G401 (cell line): ENCODE results near the gene POC1B. TPM values are rescaled to one million over a fixed set of nuclear protein-coding genes. Genes with fewer than 3 reads are reported as not detected.

Source experiments
- DNase-seq: peaks from one replicate; pipeline ENCODE4 v3.0.0-alpha.2; 2015; ENCODE audit warnings: low spot score
- in situ Hi-C: cut with HindIII; loops from 2 replicates; pipeline ENCODE4 v1.10.0; 2016; ENCODE audit warnings: low sequenced_read_pairs, mixed read lengths
- total RNA-seq: library from RNA; depleted of rRNA; stranded (reverse); fragments of >200 nt; shearing (Covaris generic); gene quantifications from 2 replicates; pipeline ENCODE4 v1.2.3, GENCODE V29; 2014

The POC1B gene
- total RNA-seq, 1 experiment from 2014 or later, result 72.0 TPM

GRCh38 chr12:89540586-89540985 lies 14.7 kb upstream of the POC1B start:
- in situ Hi-C loops, result no loop called here
- no peak for DNase-seq

GRCh38 chr12:89539426-89540223 lies 13.8 kb upstream of the POC1B start:
- no peak for DNase-seq
- in situ Hi-C loops, result no loop called here

GRCh38 chr12:89538897-89539296 lies 13.1 kb upstream of the POC1B start:
- no peak for DNase-seq
- in situ Hi-C loops, result no loop called here

- DNase-seq, result no peak
- in situ Hi-C loops, result no loop called here
Measured at GRCh38 chr12:89537389-89537788, 11.5 kb upstream of the POC1B start.

GRCh38 chr12:89529738-89530137 lies 3.9 kb upstream of the POC1B start:
- in situ Hi-C loops, result no loop called here
- peak; percentile 76 for DNase-seq

- in situ Hi-C loops, result no loop called here
- DNase-seq, result no peak
Measured at GRCh38 chr12:89528434-89528833, 2.6 kb upstream of the POC1B start.

GRCh38 chr12:89525305-89525823 lies 483 bp downstream of the POC1B start:
- in situ Hi-C loops, result no loop called here
- peak; percentile 48 for DNase-seq

GRCh38 chr12:89524541-89525304 lies 1.1 kb downstream of the POC1B start, which contains the start of gene GALNT4:
TSS of gene GALNT4 (minus strand) at chr12:89524796. CDS start at chr12:89524549, 247 bp downstream.
- peak; percentile 68 for DNase-seq
- in situ Hi-C loops, result no loop called here

GRCh38 chr12:89523843-89524540 lies 1.9 kb downstream of the POC1B start:
- no peak for DNase-seq
- in situ Hi-C loops, result no loop called here

- no peak for DNase-seq
- in situ Hi-C loops, result no loop called here
Measured at GRCh38 chr12:89523393-89523792, 2.5 kb downstream of the POC1B start.

GRCh38 chr12:89521364-89522223 lies 4.3 kb downstream of the POC1B start:
- in situ Hi-C loops, result no loop called here
- DNase-seq, result no peak

GRCh38 chr12:89517720-89518119 lies 8.1 kb downstream of the POC1B start:
- DNase-seq, result no peak
- in situ Hi-C loops, result no loop called here

- in situ Hi-C loops, result no loop called here
- no peak for DNase-seq
Measured at GRCh38 chr12:89516633-89517032, 9.2 kb downstream of the POC1B start.

- DNase-seq, result no peak
- in situ Hi-C loops, result no loop called here
Measured at GRCh38 chr12:89514751-89515150, 11.1 kb downstream of the POC1B start.

- in situ Hi-C loops, result no loop called here
- DNase-seq, result no peak
Measured at GRCh38 chr12:89513544-89513943, 12.3 kb downstream of the POC1B start.

GRCh38 chr12:89507015-89507824 lies 18.6 kb downstream of the POC1B start:
- no peak for DNase-seq
- in situ Hi-C loops, result no loop called here

- in situ Hi-C loops, result no loop called here
- DNase-seq, result no peak
Measured at GRCh38 chr12:89506050-89506449, 19.8 kb downstream of the POC1B start.
